SJCRH30 (cell line): ENCODE measurements around the gene WWOX. TPM values are rescaled to one million over a fixed set of nuclear protein-coding genes. Genes with fewer than 3 reads are reported as not detected.

Experiments used
- DNase-seq, 2 experiments: peaks; one replicate each; pipeline ENCODE4 v3.0.0-alpha.2; 2015 to 2020
- H3K27ac ChIP-seq: fragments of 250-450 bp; sonication (Bioruptor Pico); 2 replicates; pipeline ENCODE4 v1.5.1; 2020; ENCODE audit warnings: mild to moderate bottlenecking, moderate library complexity
- H3K27me3 ChIP-seq: fragments of 250-450 bp; sonication (Bioruptor Pico); 2 replicates; pipeline ENCODE4 v1.5.1; 2020; ENCODE audit warnings: mild to moderate bottlenecking, moderate library complexity
- H3K36me3 ChIP-seq: fragments of 250-450 bp; sonication (Bioruptor Pico); 2 replicates; pipeline ENCODE4 v1.5.1; 2020; ENCODE audit warnings: mild to moderate bottlenecking, moderate library complexity
- H3K4me1 ChIP-seq: fragments of 250-450 bp; sonication (Bioruptor Pico); 2 replicates; pipeline ENCODE4 v1.5.1; 2020; ENCODE audit warnings: mild to moderate bottlenecking, moderate library complexity
- H3K4me3 ChIP-seq: fragments of 250-450 bp; sonication (Bioruptor Pico); 2 replicates; pipeline ENCODE4 v1.5.1; 2020; ENCODE audit warnings: mild to moderate bottlenecking, moderate library complexity
- H3K9me3 ChIP-seq: fragments of 250-450 bp; sonication (Bioruptor Pico); replicated peaks from 2 replicates; pipeline ENCODE4 v1.5.1; 2020; ENCODE audit warnings: mild to moderate bottlenecking, moderate library complexity
- total RNA-seq: library from RNA; depleted of rRNA; stranded (reverse); fragments of >200 nt; shearing (Covaris generic); gene quantifications from 2 replicates; pipeline ENCODE4 v1.2.3, GENCODE V29; 2014

The WWOX gene
- total RNA-seq, 1 experiment from 2014 or later, result 16.4 TPM

DNA sequence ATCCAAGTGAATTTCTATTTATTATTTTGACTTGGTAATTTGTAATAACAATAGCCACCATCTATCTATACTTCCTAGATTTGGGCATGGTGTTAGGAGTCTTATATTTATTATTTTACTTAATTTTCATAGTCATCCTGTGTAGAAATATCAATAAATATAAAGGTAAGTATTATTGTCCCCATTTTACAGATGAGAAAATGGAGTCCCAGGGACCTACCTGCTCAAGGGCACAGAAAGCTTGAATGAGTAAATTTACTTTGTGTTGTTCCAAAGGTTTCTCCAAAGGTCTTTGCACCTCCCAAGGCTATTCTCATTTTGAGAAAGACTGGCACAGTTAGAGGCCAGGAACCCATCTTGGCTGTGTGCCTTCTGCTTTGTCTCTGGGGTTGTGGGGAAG lies 738.3 kb downstream of the WWOX start:
- Histone ChIP-seq H3K27ac (no peak overlapping the region), H3K4me3 (no peak overlapping the region), H3K36me3 (no peaks in the 10 kb centered on the region), H3K9me3 (no peaks in the 10 kb centered on the region), H3K27me3 (no peaks in the 10 kb centered on the region), H3K4me1 (no peaks in the 10 kb centered on the region)
- no peak for DNase-seq

DNA sequence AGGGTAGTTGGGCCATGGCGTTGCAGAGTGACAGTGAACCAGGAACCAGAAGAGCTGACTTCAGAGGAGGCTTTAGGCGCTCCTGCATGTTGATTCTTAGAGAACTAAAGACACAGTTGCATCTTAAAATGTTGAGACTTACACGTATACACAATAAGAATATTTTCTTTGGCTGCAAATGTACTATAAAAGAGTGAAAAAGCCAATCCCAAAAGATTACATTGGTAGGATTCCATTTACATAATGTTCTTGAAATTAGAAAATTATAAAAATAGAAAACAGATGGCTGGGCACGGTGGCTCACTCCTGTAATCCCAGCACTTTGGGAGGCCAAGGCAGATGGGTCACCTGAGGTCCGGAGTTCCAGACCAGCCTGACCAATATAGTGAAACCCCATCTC lies 738.8 kb downstream of the WWOX start:
- Histone ChIP-seq H3K4me1 (no peaks in the 10 kb centered on the region), H3K36me3 (no peaks in the 10 kb centered on the region), H3K27me3 (no peaks in the 10 kb centered on the region), H3K9me3 (no peaks in the 10 kb centered on the region), H3K27ac (no peak overlapping the region), H3K4me3 (no peak overlapping the region)
- no peak for DNase-seq

DNA sequence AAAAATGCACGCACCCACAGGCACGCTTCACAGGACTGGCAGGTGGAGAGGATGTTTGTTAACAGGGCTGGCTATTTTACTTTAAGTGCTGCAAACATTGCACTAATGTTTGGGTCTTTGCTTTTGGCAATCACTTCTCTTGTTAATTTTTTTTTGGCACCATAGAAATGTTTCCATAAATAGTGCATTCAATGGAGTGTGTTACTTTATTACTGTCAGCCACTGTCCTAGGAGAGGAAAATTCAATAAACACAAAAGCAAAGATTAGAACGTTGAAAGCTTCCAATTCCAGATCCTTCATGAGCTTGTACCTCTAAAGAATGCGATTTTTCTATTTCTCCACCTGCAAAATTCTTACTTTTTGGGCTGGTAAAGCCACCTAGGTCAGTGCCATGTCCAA lies 743.5 kb downstream of the WWOX start:
- Histone ChIP-seq H3K4me1 (no peaks in the 10 kb centered on the region), H3K4me3 (no peak overlapping the region), H3K36me3 (no peaks in the 10 kb centered on the region), H3K27ac (no peak overlapping the region), H3K27me3 (no peaks in the 10 kb centered on the region), H3K9me3 (no peaks in the 10 kb centered on the region)
- no peak for DNase-seq

DNA sequence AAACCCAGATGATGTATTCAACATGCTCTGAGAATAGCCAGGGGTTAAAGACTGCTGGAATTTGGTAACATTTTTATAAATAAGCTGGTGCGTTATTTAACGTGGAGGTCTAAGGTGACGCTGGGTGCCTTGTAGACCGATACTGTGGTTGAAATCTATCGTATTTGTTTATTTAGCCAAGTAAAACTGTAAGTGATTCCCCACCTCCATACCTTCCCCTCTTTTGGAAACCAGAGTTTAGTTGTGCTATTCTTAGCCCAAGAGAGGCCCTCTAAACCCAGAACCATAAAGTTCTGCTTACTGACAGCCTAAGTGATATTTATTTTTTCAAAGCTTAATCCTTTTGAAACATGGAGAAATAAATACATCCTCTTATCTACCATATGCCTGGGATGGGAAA lies 744.5 kb downstream of the WWOX start:
- no peak for DNase-seq
- H3K4me3 ChIP-seq, result no peak overlapping the region
- H3K4me1 ChIP-seq, result no peaks in the 10 kb centered on the region
- no peaks in the 10 kb centered on the region for H3K27me3 ChIP-seq
- H3K27ac ChIP-seq, result no peak overlapping the region
- no peaks in the 10 kb centered on the region for H3K9me3 ChIP-seq
- H3K36me3 ChIP-seq, result no peaks in the 10 kb centered on the region

DNA sequence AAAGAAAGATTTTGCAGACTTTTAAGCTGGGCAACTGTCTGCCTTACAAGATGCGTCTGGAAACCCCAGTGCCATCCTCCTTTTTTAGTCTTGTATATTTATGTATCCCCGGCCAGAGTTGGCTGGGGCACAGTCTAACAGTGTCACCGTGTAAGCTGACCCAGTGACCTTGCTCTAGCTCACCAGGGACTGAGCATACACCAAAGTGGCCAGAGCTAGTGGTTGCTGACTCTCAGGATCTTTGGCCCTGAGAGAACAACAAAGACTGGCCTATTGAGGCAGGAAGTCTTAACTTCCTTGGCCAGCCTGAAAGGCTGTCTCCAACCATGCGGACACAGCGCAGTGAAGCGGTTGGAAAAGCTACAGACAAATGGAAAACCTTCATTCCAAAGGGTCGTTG lies 745.2 kb downstream of the WWOX start:
- H3K9me3 ChIP-seq, result no peaks in the 10 kb centered on the region
- no peak for DNase-seq
- H3K27me3 ChIP-seq, result no peaks in the 10 kb centered on the region
- H3K4me1 ChIP-seq, result no peaks in the 10 kb centered on the region
- no peak overlapping the region for H3K27ac ChIP-seq
- no peak overlapping the region for H3K4me3 ChIP-seq
- H3K36me3 ChIP-seq, result no peaks in the 10 kb centered on the region

DNA sequence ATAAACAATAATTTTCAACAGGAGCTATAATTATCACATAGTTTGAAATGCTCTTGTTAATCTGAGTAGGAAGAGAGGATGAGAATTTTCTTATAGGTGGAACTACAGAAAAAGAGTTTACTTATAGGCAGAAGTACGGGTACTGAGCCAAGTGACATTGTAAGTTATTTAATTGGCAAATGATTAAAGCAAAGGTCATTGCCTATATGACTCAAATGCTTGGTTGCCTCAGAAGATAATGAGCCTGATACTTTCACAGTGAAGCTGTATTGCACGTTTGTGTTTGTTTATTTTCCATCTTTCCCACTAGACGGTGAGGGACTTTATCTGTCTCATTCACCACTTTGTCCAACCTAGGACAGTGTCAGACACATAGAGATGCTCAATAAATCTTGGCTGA lies 751.8 kb downstream of the WWOX start:
- Histone ChIP-seq H3K27ac (no peak overlapping the region), H3K4me1 (no peaks in the 10 kb centered on the region), H3K27me3 (no peaks in the 10 kb centered on the region), H3K4me3 (no peak overlapping the region), H3K9me3 (no peaks in the 10 kb centered on the region), H3K36me3 (no peaks in the 10 kb centered on the region)
- DNase-seq, result no peak

DNA sequence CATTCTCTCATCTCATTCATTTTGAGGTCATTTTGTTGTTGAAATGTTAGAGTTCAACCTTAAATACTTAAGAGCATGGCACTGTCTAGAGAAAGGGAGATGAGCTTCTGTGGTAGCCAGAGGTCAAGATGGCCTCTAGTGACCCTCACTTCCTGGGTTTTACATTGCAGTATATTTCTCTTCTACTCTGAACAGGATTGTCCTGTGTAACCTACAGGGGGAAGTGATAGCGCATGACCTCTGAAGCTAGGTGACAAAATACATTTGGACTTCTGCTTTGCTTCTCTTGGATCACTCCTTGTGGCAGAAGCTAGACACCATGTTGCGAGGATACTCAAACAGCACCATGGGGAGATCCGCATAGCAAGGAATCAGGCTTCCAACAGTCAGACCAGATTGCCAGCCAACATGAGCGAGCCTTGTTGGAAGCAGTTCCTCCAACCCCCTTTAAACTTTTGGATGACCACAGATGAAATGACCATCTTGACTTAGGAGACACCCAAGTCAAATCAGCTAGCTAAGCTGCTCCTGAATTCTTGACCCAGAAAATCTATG lies 752.7 kb downstream of the WWOX start:
- no peak for DNase-seq
- no peaks in the 10 kb centered on the region for H3K27me3 ChIP-seq
- H3K9me3 ChIP-seq, result no peaks in the 10 kb centered on the region
- no peaks in the 10 kb centered on the region for H3K36me3 ChIP-seq
- no peak overlapping the region for H3K4me3 ChIP-seq
- H3K27ac ChIP-seq, result no peak overlapping the region
- no peaks in the 10 kb centered on the region for H3K4me1 ChIP-seq

DNA sequence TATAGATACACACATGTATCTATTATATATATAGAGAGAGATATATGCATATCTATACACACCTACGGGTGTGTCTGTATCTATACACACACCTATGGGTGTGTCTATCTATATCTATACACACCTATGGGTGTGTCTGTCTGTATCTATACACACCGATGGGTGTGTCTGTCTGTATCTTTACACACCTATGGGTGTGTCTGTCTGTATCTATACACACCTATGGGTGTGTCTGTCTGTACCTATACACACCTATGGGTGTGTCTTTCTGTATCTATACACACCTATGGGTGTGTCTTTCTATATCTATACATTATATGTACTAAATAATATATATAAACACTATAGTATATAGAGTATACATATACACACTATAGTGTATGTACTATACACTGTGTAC lies 762.6 kb downstream of the WWOX start:
- Histone ChIP-seq H3K36me3 (no peaks in the 10 kb centered on the region), H3K4me1 (no peaks in the 10 kb centered on the region), H3K27me3 (no peaks in the 10 kb centered on the region), H3K27ac (no peak overlapping the region), H3K4me3 (no peak overlapping the region), H3K9me3 (no peaks in the 10 kb centered on the region)
- DNase-seq, result no peak

DNA sequence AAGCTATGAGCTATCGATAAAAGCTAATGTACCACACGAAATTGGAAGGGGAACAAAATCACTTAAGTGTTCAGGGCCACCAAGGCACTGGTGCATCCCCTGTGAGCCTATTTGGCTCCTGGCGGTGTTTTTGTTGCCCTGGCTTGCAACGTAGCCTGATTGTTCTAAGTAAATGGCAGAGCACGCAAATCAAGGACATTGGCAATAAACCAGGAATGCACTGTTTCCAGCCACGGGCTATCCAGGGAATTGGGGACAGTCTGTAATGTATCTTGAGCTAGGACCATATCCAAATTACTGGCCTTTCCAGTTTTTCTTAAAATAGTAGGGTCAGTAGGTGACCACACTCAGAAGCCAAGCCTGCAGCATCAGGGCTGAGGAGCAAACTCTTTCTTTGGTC lies 767.1 kb downstream of the WWOX start:
- H3K36me3 ChIP-seq, result no peaks in the 10 kb centered on the region
- no peak overlapping the region for H3K27ac ChIP-seq
- no peak for DNase-seq
- no peaks in the 10 kb centered on the region for H3K4me1 ChIP-seq
- H3K9me3 ChIP-seq, result no peaks in the 10 kb centered on the region
- H3K27me3 ChIP-seq, result no peaks in the 10 kb centered on the region
- H3K4me3 ChIP-seq, result no peak overlapping the region

DNA sequence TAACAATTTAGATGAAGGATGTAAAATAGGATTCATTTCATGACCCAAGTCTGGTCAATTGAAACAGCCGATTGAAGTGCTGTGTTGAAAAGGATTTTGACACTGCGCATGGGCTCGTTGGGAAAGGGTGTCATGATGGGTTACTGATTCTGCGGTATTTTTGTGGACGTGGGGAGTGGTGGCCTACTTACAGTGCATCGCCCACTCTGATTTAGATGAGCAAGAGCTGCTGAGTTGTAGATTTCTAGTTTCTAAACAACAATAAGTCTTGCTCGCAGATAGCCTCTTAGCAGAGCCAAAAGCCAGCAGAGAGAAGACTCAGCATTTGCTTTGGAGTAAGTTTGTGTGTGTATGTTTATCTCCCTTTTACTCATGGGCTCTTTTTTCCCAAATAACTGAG lies 770.0 kb downstream of the WWOX start:
- Histone ChIP-seq H3K36me3 (no peaks in the 10 kb centered on the region), H3K4me3 (no peak overlapping the region), H3K27me3 (no peaks in the 10 kb centered on the region), H3K9me3 (no peaks in the 10 kb centered on the region), H3K27ac (no peak overlapping the region), H3K4me1 (no peaks in the 10 kb centered on the region)
- no peak for DNase-seq

DNA sequence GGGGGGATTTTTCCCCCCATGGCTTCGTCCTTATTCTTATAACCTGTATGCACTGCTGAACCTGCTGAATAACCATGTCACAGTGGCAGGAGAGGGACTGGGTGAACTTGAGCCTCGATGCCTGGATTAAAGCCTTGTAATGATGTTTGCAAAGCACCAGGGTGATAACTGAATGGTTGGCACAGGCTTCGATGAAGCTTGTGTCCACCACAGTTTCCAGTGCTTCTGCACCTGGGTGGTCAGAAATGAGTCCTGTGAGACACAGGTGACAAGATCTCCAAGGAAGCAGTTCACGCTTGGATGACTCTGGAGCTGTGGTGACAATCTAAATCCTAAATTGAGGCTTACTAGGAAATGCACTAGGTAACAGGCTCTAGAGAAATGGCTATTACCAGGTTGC lies 771.8 kb downstream of the WWOX start:
- Histone ChIP-seq H3K27me3 (no peaks in the 10 kb centered on the region), H3K4me1 (no peaks in the 10 kb centered on the region), H3K4me3 (no peak overlapping the region), H3K36me3 (no peaks in the 10 kb centered on the region), H3K9me3 (no peaks in the 10 kb centered on the region), H3K27ac (no peak overlapping the region)
- no peak for DNase-seq

DNA sequence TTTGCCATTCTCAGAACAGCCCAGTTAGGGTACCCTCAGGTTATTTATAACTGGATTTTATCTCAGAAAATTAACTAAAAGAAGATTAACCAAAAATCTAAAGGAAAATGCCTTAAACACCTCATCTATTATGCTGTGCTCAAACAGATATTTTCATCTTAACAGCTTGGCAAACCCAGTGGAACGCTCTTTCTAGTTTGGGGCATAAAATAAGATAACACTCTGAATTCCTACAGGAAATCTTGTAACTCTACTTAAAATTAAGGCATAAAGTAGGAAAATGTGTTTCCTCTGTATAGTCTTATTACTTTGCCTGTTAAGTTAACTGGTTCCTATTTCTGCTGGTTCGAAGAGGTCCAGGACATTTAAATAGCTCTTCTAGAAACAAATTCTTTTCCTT lies 777.2 kb downstream of the WWOX start:
- Histone ChIP-seq H3K27ac (no peak overlapping the region), H3K27me3 (no peaks in the 10 kb centered on the region), H3K9me3 (no peaks in the 10 kb centered on the region), H3K36me3 (no peaks in the 10 kb centered on the region), H3K4me1 (no peaks in the 10 kb centered on the region), H3K4me3 (no peak overlapping the region)
- DNase-seq, result no peak

DNA sequence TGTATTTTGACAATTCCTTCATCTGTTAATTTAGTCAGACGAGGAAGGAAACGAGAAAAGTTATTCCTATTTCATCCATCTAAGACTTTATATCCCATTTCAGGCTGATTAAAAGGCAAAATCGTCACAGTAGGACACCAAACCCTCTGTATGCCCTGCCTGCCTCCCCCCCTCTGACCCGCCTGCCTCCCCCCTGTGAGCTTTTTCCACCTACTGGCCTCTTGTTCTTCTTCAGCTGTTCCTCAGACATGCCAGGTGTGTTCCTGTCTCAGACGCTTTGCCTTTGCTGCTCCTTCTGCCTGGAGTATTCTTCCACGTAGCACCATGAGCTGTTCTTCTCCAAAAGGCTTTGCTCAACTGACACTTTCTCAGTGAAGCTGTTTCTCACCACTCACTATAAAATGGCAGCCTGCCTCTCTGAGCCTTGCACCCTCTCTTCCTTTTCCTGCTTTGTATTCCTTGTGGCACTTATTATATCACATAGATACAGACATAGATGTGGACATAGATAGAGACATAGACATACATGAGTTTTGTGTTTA lies 777.7 kb downstream of the WWOX start:
- DNase-seq, result no peak
- no peaks in the 10 kb centered on the region for H3K36me3 ChIP-seq
- H3K9me3 ChIP-seq, result no peaks in the 10 kb centered on the region
- H3K27me3 ChIP-seq, result no peaks in the 10 kb centered on the region
- H3K27ac ChIP-seq, result no peak overlapping the region
- H3K4me1 ChIP-seq, result no peaks in the 10 kb centered on the region
- H3K4me3 ChIP-seq, result no peak overlapping the region

DNA sequence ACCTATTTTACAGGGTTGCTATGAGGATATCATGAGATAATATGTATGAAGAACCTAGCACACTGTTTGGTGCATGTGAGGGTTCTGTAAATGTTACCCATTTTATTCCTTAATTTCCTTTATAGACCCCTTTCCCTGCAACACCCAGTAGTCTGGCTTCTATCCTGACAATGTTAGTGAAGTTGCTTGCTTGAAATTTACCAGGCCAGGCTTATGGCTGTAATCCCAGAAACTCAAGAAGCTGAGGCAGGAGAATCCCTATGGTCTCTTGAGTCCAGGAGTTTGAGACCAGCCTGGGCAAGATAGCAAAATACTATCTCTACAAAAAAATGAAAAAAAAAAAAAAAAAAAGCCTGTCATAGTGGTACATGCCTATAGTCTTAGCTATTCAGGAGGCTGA lies 779.1 kb downstream of the WWOX start:
- Histone ChIP-seq H3K27ac (no peak overlapping the region), H3K36me3 (no peaks in the 10 kb centered on the region), H3K9me3 (no peaks in the 10 kb centered on the region), H3K4me3 (no peak overlapping the region), H3K27me3 (no peaks in the 10 kb centered on the region), H3K4me1 (no peaks in the 10 kb centered on the region)
- DNase-seq, result no peak

DNA sequence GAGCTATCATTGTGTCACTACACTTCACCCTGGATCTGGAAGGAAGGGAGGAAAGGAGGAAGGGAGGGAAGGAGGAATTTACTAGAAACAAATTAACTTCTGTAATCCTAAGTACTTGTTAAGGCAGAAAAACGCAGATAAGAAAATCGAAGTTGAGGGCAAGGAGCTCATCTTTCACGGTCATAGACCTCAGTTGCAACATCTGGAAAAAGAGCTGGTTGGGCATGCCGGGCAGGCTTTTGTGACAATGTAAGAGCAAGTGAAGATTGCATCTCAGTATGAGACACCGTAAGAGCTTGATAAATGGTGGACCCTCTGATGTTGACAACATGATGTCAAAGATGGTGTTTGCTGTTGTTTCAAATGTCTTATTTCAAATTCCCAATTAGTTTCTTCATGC lies 779.6 kb downstream of the WWOX start:
- Histone ChIP-seq H3K36me3 (no peaks in the 10 kb centered on the region), H3K9me3 (no peaks in the 10 kb centered on the region), H3K27me3 (no peaks in the 10 kb centered on the region), H3K4me3 (no peak overlapping the region), H3K27ac (no peak overlapping the region), H3K4me1 (no peaks in the 10 kb centered on the region)
- no peak for DNase-seq

DNA sequence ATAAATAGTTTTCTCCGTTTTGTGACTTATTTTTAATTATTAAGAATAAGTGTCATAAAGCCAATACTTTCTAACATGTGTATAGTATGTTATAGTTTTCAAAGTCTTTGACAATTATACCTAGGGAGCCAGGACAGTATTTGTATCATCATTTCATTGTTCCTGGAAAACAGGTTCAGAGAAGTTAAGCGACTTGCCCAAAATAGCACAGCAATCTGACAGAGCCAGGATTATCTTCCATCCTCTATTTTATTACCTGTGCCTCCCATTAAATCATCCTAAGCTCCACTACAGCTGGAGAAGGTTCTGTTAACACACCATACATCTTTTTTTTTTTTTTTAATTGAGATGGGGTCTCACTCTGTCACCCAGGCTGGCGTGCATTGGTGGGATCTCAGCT lies 782.7 kb downstream of the WWOX start:
- H3K4me1 ChIP-seq, result no peaks in the 10 kb centered on the region
- H3K9me3 ChIP-seq, result no peaks in the 10 kb centered on the region
- no peak overlapping the region for H3K27ac ChIP-seq
- H3K4me3 ChIP-seq, result no peak overlapping the region
- no peaks in the 10 kb centered on the region for H3K36me3 ChIP-seq
- no peak for DNase-seq
- no peaks in the 10 kb centered on the region for H3K27me3 ChIP-seq
